Endothelial cell of umbilical vein (primary cell): ENCODE data around the gene TBATA. TPM values are rescaled to one million over a fixed set of nuclear protein-coding genes. Genes with fewer than 3 reads are reported as not detected.

Experiments
- BruUV-seq: library from RNA; stranded (reverse); fragments of 400-500 nt; replicated peaks from 2 replicates; lab custom pipeline; 2021; lab: Mats Ljungman, UMichigan
- CTCF ChIA-PET: fragments of 300-600, 350-600 bp; sonication (Branson Sonifier 250); formaldehyde crosslinking; loops from one replicate; lab custom pipeline; 2021; ENCODE audit warnings: antibody characterized with exemption, inconsistent platforms; lab: Charles Lee
- POLR2A ChIA-PET: fragments of 300-600, 350-600 bp; sonication (Branson Sonifier 250); formaldehyde crosslinking; loops from one replicate; lab custom pipeline; 2021; ENCODE audit warnings: antibody characterized with exemption, inconsistent platforms; lab: Charles Lee
- DNase-seq: peaks from one replicate; pipeline ENCODE4 v3.0.0-alpha.2; 2011; ENCODE audit warnings: low read depth, low spot score
- FAIRE-seq: peaks from 2 replicates; lab custom pipeline; 2011; peaks lifted over from hg19 to GRCh38; lab: Jason Lieb, UNC
- H2AFZ ChIP-seq: 2 replicates; pipeline ENCODE4 v1.6.0; 2012; ENCODE audit warnings: low read depth, low read length, control low read depth, inconsistent platforms
- H3K27ac ChIP-seq: 2 replicates; pipeline ENCODE4 v1.5.1; 2011; ENCODE audit warnings: low read depth, mild to moderate bottlenecking, control low read depth, low read length, moderate library complexity; ENCODE audit not compliant: insufficient read depth
- H3K27me3 ChIP-seq, 2 experiments: 2 replicates each; pipeline versions ENCODE4 v1.6.0 to v1.6.1; 2011; ENCODE audit warnings: low read length in 2 of 2, mixed read lengths in 1 of 2; ENCODE audit not compliant: control insufficient read depth in 2 of 2, insufficient read depth in 2 of 2
- H3K36me3 ChIP-seq, 2 experiments: 2 replicates in 1 of 2; 3 replicates in 1 of 2; pipeline ENCODE4 v1.5.1; 2011; ENCODE audit warnings: low read length in 2 of 2, mild to moderate bottlenecking in 1 of 2, moderate library complexity in 1 of 2; ENCODE audit not compliant: control insufficient read depth in 2 of 2, insufficient read depth in 2 of 2; ENCODE audit errors: extremely low read depth in 1 of 2
- H3K4me1 ChIP-seq: 3 replicates; pipeline ENCODE4 v1.5.1; 2011; ENCODE audit warnings: mild to moderate bottlenecking, low read length; ENCODE audit not compliant: control insufficient read depth, insufficient read depth; ENCODE audit errors: extremely low read depth
- H3K4me2 ChIP-seq: 2 replicates; pipeline ENCODE4 v1.6.1; 2011; ENCODE audit warnings: low read length, control low read depth, mixed read lengths; ENCODE audit not compliant: insufficient read depth
- H3K4me3 ChIP-seq, 3 experiments: fragments of 200-600 bp in 1 of 3; sonication (generic), shearing (Covaris generic) in 1 of 3; replicated peaks in 1 of 3; 2 replicates each; pipeline ENCODE4 v1.5.1; 2011 to 2016; ENCODE audit warnings: control low read depth in 3 of 3, low read length in 3 of 3, mild to moderate bottlenecking in 2 of 3, inconsistent platforms in 1 of 3, low read depth in 1 of 3, moderate library complexity in 1 of 3; ENCODE audit not compliant: insufficient read depth in 1 of 3
- H3K79me2 ChIP-seq: 2 replicates; pipeline ENCODE4 v1.6.0; 2012; ENCODE audit warnings: low read length, inconsistent platforms; ENCODE audit not compliant: control insufficient read depth, insufficient read depth
- H3K9ac ChIP-seq: replicated peaks from 2 replicates; pipeline ENCODE3; 2011; ENCODE audit warnings: low read length, control low read depth; ENCODE audit not compliant: insufficient read depth; ENCODE audit errors: extremely low read depth
- H3K9me1 ChIP-seq: replicated peaks from 3 replicates; pipeline ENCODE4 v1.6.0; 2011; ENCODE audit warnings: mild to moderate bottlenecking, low read length; ENCODE audit not compliant: control insufficient read depth, insufficient read depth; ENCODE audit errors: extremely low read depth
- H3K9me3 ChIP-seq: replicated peaks from 2 replicates; pipeline ENCODE4 v1.5.1; 2012; ENCODE audit warnings: low read length, inconsistent platforms; ENCODE audit not compliant: control insufficient read depth, insufficient read depth
- H4K20me1 ChIP-seq: replicated peaks from 2 replicates; pipeline ENCODE3; 2011; ENCODE audit warnings: mild to moderate bottlenecking, low read length; ENCODE audit not compliant: control insufficient read depth, insufficient read depth; ENCODE audit errors: extremely low read depth
- CTCF ChIP-seq, 2 donors: IDR thresholded peaks; 1 replicate in 1 of 2; 2 replicates in 1 of 2; pipeline ENCODE4 v1.5.1; 2011; ENCODE audit warnings: low read length in 2 of 2, mild to moderate bottlenecking in 2 of 2, moderate library complexity in 2 of 2, control low read depth in 1 of 2, inconsistent platforms in 1 of 2, low read depth in 1 of 2; ENCODE audit not compliant: insufficient read depth in 1 of 2; ENCODE audit errors: extremely low read depth in 1 of 2
- FOS ChIP-seq: IDR thresholded peaks from 2 replicates; pipeline ENCODE4 v1.6.1; 2011; ENCODE audit warnings: mild to moderate bottlenecking, low read length, moderate library complexity, borderline replicate concordance; ENCODE audit not compliant: insufficient read depth
- MAX ChIP-seq: IDR thresholded peaks from 2 replicates; pipeline ENCODE4 v1.6.1; 2011; ENCODE audit not compliant: insufficient read depth, insufficient read length
- POLR2AphosphoS5 ChIP-seq: IDR thresholded peaks from 2 replicates; pipeline ENCODE4 v1.6.1; 2012; ENCODE audit warnings: low read depth, mild to moderate bottlenecking, control low read depth, low read length, moderate library complexity; ENCODE audit not compliant: insufficient read depth
- dilution Hi-C: fragments of 300-500 bp; cut with MboI; formaldehyde crosslinking; loops from one replicate; pipeline ENCODE4 v1.15.0; 2019; ENCODE audit warnings: low sequenced_read_pairs; ENCODE audit not compliant: extremely low pct_ligation_motif_present
- intact Hi-C: fragments of 100-400 bp; cut with micrococcal nuclease; formaldehyde crosslinking; loops from one replicate; pipeline ENCODE4 v1.10.0; 2022
- polyA plus RNA-seq, 4 experiments: library from polyadenylated mRNA; depleted of rRNA in 3 of 4; stranded (reverse) in 3 of 4; unstranded in 1 of 4; fragments of >200 nt; gene quantifications; 2 replicates each; pipeline versions ENCODE4 v1.2.1 to v1.2.3, GENCODE V29; 2011 to 2012; ENCODE audit warnings: missing spikeins in 1 of 4
- total RNA-seq: library from RNA; stranded (reverse); gene quantifications from 2 replicates; pipeline ENCODE4 v1.2.3, GENCODE V29; 2021

Gene TBATA
- total and polyA plus RNA-seq, 2 donors (not counting 3 experiments of a cell fraction or from before 2014, with no cell fraction given), result not detected

GRCh38 chr10:70761727-70762350 is 23.3 kb downstream of the TBATA start:
- Histone ChIP-seq H3K36me3 (no peaks in the 10 kb centered on the region), H3K9me1 (no peaks in the 10 kb centered on the region), H4K20me1 (no peaks in the 10 kb centered on the region), H2AFZ (no peak overlapping the region), H3K4me3 (no peak overlapping the region), H3K9me3 (no peaks in the 10 kb centered on the region), H3K27me3 (peaks cover 0 to 5% of the 10 kb centered on the region in 2 experiments), H3K4me2 (no peak overlapping the region), H3K27ac (no peak overlapping the region), H3K9ac (no peak overlapping the region), H3K79me2 (no peaks in the 10 kb centered on the region), H3K4me1 (no peaks in the 10 kb centered on the region)
- ChIA-PET POLR2A (no interaction called here), CTCF (interaction anchor here (1.4 to 3.6 kb wide), 4 partner anchors 119 to 301 kb away, joined by 3 to 32 read pairs (median 12); no protein-coding TSS in a partner anchor)
- dilution Hi-C loops, result no loop called here
- no peak for DNase-seq
- intact Hi-C loops, result no loop called here
- BruUV-seq, result no TSS peak
- TF ChIP-seq FOS (no peak), CTCF (IDR thresholded peaks at IDR 0.05; ENCODE audit: extremely low read depth in 1 of 2, insufficient read depth in 1 of 2, low read depth in 1 of 2, low read length in 2 of 2) (no peak)
- no peak for FAIRE-seq

GRCh38 chr10:70761031-70761601 is 24.1 kb downstream of the TBATA start:
- no peaks in the 10 kb centered on the region for H4K20me1 ChIP-seq
- H3K4me2 ChIP-seq, result no peak overlapping the region
- H2AFZ ChIP-seq, result no peak overlapping the region
- no peak for TF ChIP-seq POLR2AphosphoS5
- TF ChIP-seq CTCF (IDR thresholded peaks at IDR 0.05; ENCODE audit: extremely low read depth in 1 of 2, insufficient read depth in 1 of 2, low read depth in 1 of 2, low read length in 2 of 2), result no peak
- TF ChIP-seq MAX, result no peak
- peaks cover 0 to 5% of the 10 kb centered on the region in 2 experiments for H3K27me3 ChIP-seq
- no peak for DNase-seq
- CTCF ChIA-PET, result interaction anchor here (0.8 to 3.6 kb wide), 7 partner anchors 8 to 540 kb away, joined by 3 to 32 read pairs (median 4); no protein-coding TSS in a partner anchor
- no TSS peak for BruUV-seq
- H3K4me1 ChIP-seq, result no peaks in the 10 kb centered on the region
- H3K27ac ChIP-seq, result no peak overlapping the region
- no peaks in the 10 kb centered on the region for H3K36me3 ChIP-seq
- intact Hi-C loops (no loop called here), dilution Hi-C loops (no loop called here)
- no peak overlapping the region for H3K4me3 ChIP-seq
- no peaks in the 10 kb centered on the region for H3K79me2 ChIP-seq
- no peak overlapping the region for H3K9ac ChIP-seq
- no peaks in the 10 kb centered on the region for H3K9me3 ChIP-seq
- FAIRE-seq, result no peak
- no peaks in the 10 kb centered on the region for H3K9me1 ChIP-seq
- POLR2A ChIA-PET, result no interaction called here
